ENCODE data around the gene PJA2. TPM values are rescaled to one million over a fixed set of nuclear protein-coding genes. Genes with fewer than 3 reads are reported as not detected.

Gene PJA2
- total and polyA plus RNA-seq, 2 of the 8 experiments (the other 6 are each of a cell fraction or from before 2014, with no cell fraction given) = 15.3 to 47.7 TPM

DNA sequence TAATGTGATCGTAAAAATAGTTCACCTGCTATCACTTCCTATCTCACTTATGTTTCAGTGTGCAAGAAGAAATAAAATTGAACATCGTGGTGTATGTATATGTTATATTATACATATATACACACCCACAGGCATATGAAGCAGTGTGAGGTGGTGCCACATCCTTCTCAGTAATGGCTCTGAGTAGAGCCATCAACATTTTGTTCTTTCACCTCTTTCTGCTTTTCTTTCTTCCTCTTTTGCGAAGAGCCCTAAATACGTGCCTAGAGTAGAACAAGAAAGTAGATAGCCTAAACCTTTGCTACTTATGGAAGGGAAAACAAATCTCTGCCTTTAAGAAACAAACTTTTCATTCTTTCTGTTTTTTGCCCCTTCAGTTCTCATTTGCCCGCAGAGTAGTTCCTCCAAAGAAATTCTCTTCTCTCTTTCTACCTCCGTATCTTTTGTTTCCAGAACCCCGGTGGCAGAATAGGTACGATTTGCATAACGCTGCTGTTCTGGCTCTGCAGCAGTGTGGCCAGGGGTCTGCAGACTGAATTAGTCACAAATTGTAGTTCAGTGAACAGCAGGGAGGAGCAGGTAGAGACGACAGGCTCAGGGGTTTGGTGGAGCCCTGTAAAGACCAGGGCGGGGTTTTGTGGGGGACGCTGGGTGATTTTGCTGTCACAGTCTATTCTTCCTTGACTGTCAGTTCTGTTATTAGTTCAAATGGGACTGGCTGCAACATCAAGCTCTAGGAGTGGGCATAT is 40.5 kb upstream of the PJA2 start (continued):
- no peak for TF ChIP-seq SUZ12 (IDR thresholded peaks at IDR 0.05; ENCODE audit: low read length)
- no peak for TF ChIP-seq GABPA (IDR thresholded peaks at IDR 0.05; ENCODE audit: borderline replicate concordance, insufficient read depth, low read length)
- TF ChIP-seq, protein P1, sequence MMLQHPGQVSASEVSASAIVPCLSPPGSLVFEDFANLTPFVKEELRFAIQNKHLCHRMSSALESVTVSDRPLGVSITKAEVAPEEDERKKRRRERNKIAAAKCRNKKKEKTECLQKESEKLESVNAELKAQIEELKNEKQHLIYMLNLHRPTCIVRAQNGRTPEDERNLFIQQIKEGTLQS (IDR thresholded peaks at IDR 0.05; ENCODE audit: insufficient read depth, low read depth, low read length) = no peak
- no peak for TF ChIP-seq CHD2 (IDR thresholded peaks at IDR 0.05; ENCODE audit: low read length)

Data from H1 (cell line).